Astrocyte (in vitro differentiated cells and primary cell): ENCODE results near the gene SNX11.

ENCODE experiments used
- CTCF ChIP-seq: IDR thresholded peaks from 2 replicates; pipeline ENCODE4 v1.5.1; 2011; ENCODE audit warnings: low read depth, mild to moderate bottlenecking, inconsistent platforms, low read length, moderate library complexity; ENCODE audit not compliant: insufficient read depth
- EZH2 ChIP-seq: IDR thresholded peaks from 2 replicates; pipeline ENCODE4 v1.6.1; 2012; ENCODE audit warnings: mild to moderate bottlenecking, low read length, inconsistent platforms; ENCODE audit not compliant: insufficient read depth

- no peak for TF ChIP-seq EZH2
- no peak for TF ChIP-seq CTCF
Observed at GRCh38 chr17:48113201-48113676, 5.7 kb downstream of the SNX11 start.
